ENCODE results near the gene MACROD2. TPM values are rescaled to one million over a fixed set of nuclear protein-coding genes. Genes with fewer than 3 reads are reported as not detected.

The MACROD2 gene
- total RNA-seq, 1 donor from 2014 or later: 78.2 TPM

- H3K27ac ChIP-seq: no peak overlapping the region
- no peaks in the 10 kb centered on the region for H3K9me3 ChIP-seq
- H3K4me3 ChIP-seq: no peak overlapping the region
- no peaks in the 10 kb centered on the region for H3K27me3 ChIP-seq
- H3K36me3 ChIP-seq: no peaks in the 10 kb centered on the region
- no peak for DNase-seq
- no peaks in the 10 kb centered on the region for H3K4me1 ChIP-seq
- no peak for TF ChIP-seq CTCF (IDR thresholded peaks at IDR 0.05)
- no peak for ATAC-seq
- intact Hi-C loops (cut with DNase I): no loop called here
These were observed 1455.9 kb downstream of the MACROD2 start for GRCh38 chr20:15451241-15451640.

GRCh38 chr20:15455279-15455678, 1460.0 kb downstream of the MACROD2 start:
- H3K9me3 ChIP-seq: no peaks in the 10 kb centered on the region
- H3K27me3 ChIP-seq: no peaks in the 10 kb centered on the region
- no peak overlapping the region for H3K27ac ChIP-seq
- no peaks in the 10 kb centered on the region for H3K4me1 ChIP-seq
- no peak for ATAC-seq
- no peak for TF ChIP-seq CTCF (IDR thresholded peaks at IDR 0.05)
- H3K4me3 ChIP-seq: no peak overlapping the region
- intact Hi-C loops (cut with DNase I): no loop called here
- no peaks in the 10 kb centered on the region for H3K36me3 ChIP-seq
- DNase-seq: no peak

- H3K9me3 ChIP-seq: no peaks in the 10 kb centered on the region
- no peaks in the 10 kb centered on the region for H3K36me3 ChIP-seq
- H3K4me1 ChIP-seq: no peaks in the 10 kb centered on the region
- intact Hi-C loops (cut with DNase I): no loop called here
- DNase-seq (no peak), ATAC-seq (no peak)
- TF ChIP-seq CTCF (IDR thresholded peaks at IDR 0.05): no peak
- H3K4me3 ChIP-seq: no peak overlapping the region
- H3K27me3 ChIP-seq: no peaks in the 10 kb centered on the region
- H3K27ac ChIP-seq: no peak overlapping the region
These were observed 1466.6 kb downstream of the MACROD2 start for GRCh38 chr20:15461938-15462337.

- Histone ChIP-seq H3K4me3 (no peak overlapping the region), H3K27ac (no peak overlapping the region), H3K4me1 (peaks cover 5% of the 10 kb centered on the region), H3K27me3 (no peaks in the 10 kb centered on the region), H3K36me3 (no peaks in the 10 kb centered on the region), H3K9me3 (no peaks in the 10 kb centered on the region)
- peak; percentile 73 for DNase-seq
- peak; percentile 66 for ATAC-seq
- no peak for TF ChIP-seq CTCF (IDR thresholded peaks at IDR 0.05)
- intact Hi-C loops (cut with DNase I): no loop called here
These were observed 1480.2 kb downstream of the MACROD2 start for GRCh38 chr20:15475483-15475882.

- H3K4me1 ChIP-seq: peaks cover 5% of the 10 kb centered on the region
- no peaks in the 10 kb centered on the region for H3K9me3 ChIP-seq
- no peak for ATAC-seq
- no peaks in the 10 kb centered on the region for H3K27me3 ChIP-seq
- no peak overlapping the region for H3K27ac ChIP-seq
- no peak for TF ChIP-seq CTCF (IDR thresholded peaks at IDR 0.05)
- intact Hi-C loops (cut with DNase I): no loop called here
- no peaks in the 10 kb centered on the region for H3K36me3 ChIP-seq
- no peak for DNase-seq
- no peak overlapping the region for H3K4me3 ChIP-seq
These were observed 1480.9 kb downstream of the MACROD2 start for GRCh38 chr20:15476186-15476585.

- Histone ChIP-seq H3K9me3 (no peaks in the 10 kb centered on the region), H3K27me3 (no peaks in the 10 kb centered on the region), H3K27ac (no peak overlapping the region), H3K36me3 (no peaks in the 10 kb centered on the region), H3K4me1 (peaks cover 5% of the 10 kb centered on the region), H3K4me3 (no peak overlapping the region)
- ATAC-seq (no peak), DNase-seq (no peak)
- intact Hi-C loops (cut with DNase I): no loop called here
- TF ChIP-seq CTCF (IDR thresholded peaks at IDR 0.05): no peak
These were observed 1481.5 kb downstream of the MACROD2 start for GRCh38 chr20:15476781-15477180.

All from upper lobe of right lung (tissue), 1 donor.